ENCODE results near the gene MBD5.
"Not testable (repeated sequence)": the region's sequence is repeated elsewhere in the genome, so short reads cannot be mapped to it uniquely, and the experiment has no call there.

MBD5 gene

GRCh38 chr2:148531669-148532428 lies 511.0 kb downstream of the MBD5 start:
- Histone ChIP-seq H3K9me3 (ENCODE audit: low read length) (no peaks in the 10 kb centered on the region), H3K4me1 (ENCODE audit: insufficient read depth, low read length) (peaks cover 12% of the 10 kb centered on the region), H2AFZ (ENCODE audit: low read depth, low read length) (no peak overlapping the region), H3K36me3 (ENCODE audit: insufficient read depth, low read length) (no peaks in the 10 kb centered on the region), H3K4me3 (ENCODE audit: low read length) (no peak overlapping the region), H3K27me3 (ENCODE audit: insufficient read depth, low read length) (peaks cover 2% of the 10 kb centered on the region)

GRCh38 chr2:148533004-148533403 lies 512.1 kb downstream of the MBD5 start:
- no peaks in the 10 kb centered on the region for H3K9me3 ChIP-seq (ENCODE audit: low read length)
- H2AFZ ChIP-seq (ENCODE audit: low read depth, low read length) = no peak overlapping the region
- H3K36me3 ChIP-seq (ENCODE audit: insufficient read depth, low read length) = no peaks in the 10 kb centered on the region
- H3K4me1 ChIP-seq (ENCODE audit: insufficient read depth, low read length) = peaks cover 12% of the 10 kb centered on the region
- peaks cover 2% of the 10 kb centered on the region for H3K27me3 ChIP-seq (ENCODE audit: insufficient read depth, low read length)
- H3K4me3 ChIP-seq (ENCODE audit: low read length) = no peak overlapping the region

- H3K27me3 ChIP-seq (ENCODE audit: insufficient read depth, low read length) = peaks cover 2% of the 10 kb centered on the region
- no peaks in the 10 kb centered on the region for H3K9me3 ChIP-seq (ENCODE audit: low read length)
- H3K36me3 ChIP-seq (ENCODE audit: insufficient read depth, low read length) = no peaks in the 10 kb centered on the region
- no peak overlapping the region for H3K4me3 ChIP-seq (ENCODE audit: low read length)
- H2AFZ ChIP-seq (ENCODE audit: low read depth, low read length) = no peak overlapping the region
- peaks cover 12% of the 10 kb centered on the region for H3K4me1 ChIP-seq (ENCODE audit: insufficient read depth, low read length)
Measured at GRCh38 chr2:148533685-148534084, 512.8 kb downstream of the MBD5 start.

GRCh38 chr2:148534416-148535204 lies 513.7 kb downstream of the MBD5 start:
- Histone ChIP-seq H3K27me3 (ENCODE audit: insufficient read depth, low read length) (peaks cover 2% of the 10 kb centered on the region), H3K4me1 (ENCODE audit: insufficient read depth, low read length) (peaks cover 4% of the 10 kb centered on the region), H3K36me3 (ENCODE audit: insufficient read depth, low read length) (no peaks in the 10 kb centered on the region), H3K9me3 (ENCODE audit: low read length) (no peaks in the 10 kb centered on the region), H2AFZ (ENCODE audit: low read depth, low read length) (no peak overlapping the region), H3K4me3 (ENCODE audit: low read length) (no peak overlapping the region)

GRCh38 chr2:148538375-148538774 lies 517.5 kb downstream of the MBD5 start:
- no peak overlapping the region for H3K4me3 ChIP-seq (ENCODE audit: low read length)
- no peaks in the 10 kb centered on the region for H3K9me3 ChIP-seq (ENCODE audit: low read length)
- H3K36me3 ChIP-seq (ENCODE audit: insufficient read depth, low read length) = no peaks in the 10 kb centered on the region
- peaks cover 2% of the 10 kb centered on the region for H3K27me3 ChIP-seq (ENCODE audit: insufficient read depth, low read length)
- H3K4me1 ChIP-seq (ENCODE audit: insufficient read depth, low read length) = no peaks in the 10 kb centered on the region
- H2AFZ ChIP-seq (ENCODE audit: low read depth, low read length) = no peak overlapping the region

GRCh38 chr2:148540022-148540421 lies 519.1 kb downstream of the MBD5 start:
- no peaks in the 10 kb centered on the region for H3K4me1 ChIP-seq (ENCODE audit: insufficient read depth, low read length)
- H3K9me3 ChIP-seq (ENCODE audit: low read length) = no peaks in the 10 kb centered on the region
- peaks cover 2% of the 10 kb centered on the region for H3K27me3 ChIP-seq (ENCODE audit: insufficient read depth, low read length)
- no peaks in the 10 kb centered on the region for H3K36me3 ChIP-seq (ENCODE audit: insufficient read depth, low read length)
- no peak overlapping the region for H2AFZ ChIP-seq (ENCODE audit: low read depth, low read length)
- H3K4me3 ChIP-seq (ENCODE audit: low read length) = no peak overlapping the region

- Histone ChIP-seq H3K9me3 (ENCODE audit: low read length) (peaks cover 7% of the 10 kb centered on the region), H3K36me3 (ENCODE audit: insufficient read depth, low read length) (no peaks in the 10 kb centered on the region), H3K4me3 (ENCODE audit: low read length) (no peak overlapping the region), H2AFZ (ENCODE audit: low read depth, low read length) (no peak overlapping the region), H3K27me3 (ENCODE audit: insufficient read depth, low read length) (peaks cover 2% of the 10 kb centered on the region), H3K4me1 (ENCODE audit: insufficient read depth, low read length) (no peaks in the 10 kb centered on the region)
Measured at GRCh38 chr2:148541792-148542191, 520.9 kb downstream of the MBD5 start.

- peaks cover 9% of the 10 kb centered on the region for H3K9me3 ChIP-seq (ENCODE audit: low read length)
- H2AFZ ChIP-seq (ENCODE audit: low read depth, low read length) = no peak overlapping the region
- no peaks in the 10 kb centered on the region for H3K4me1 ChIP-seq (ENCODE audit: insufficient read depth, low read length)
- H3K27me3 ChIP-seq (ENCODE audit: insufficient read depth, low read length) = peaks cover 2% of the 10 kb centered on the region
- no peaks in the 10 kb centered on the region for H3K36me3 ChIP-seq (ENCODE audit: insufficient read depth, low read length)
- H3K4me3 ChIP-seq (ENCODE audit: low read length) = no peak overlapping the region
Measured at GRCh38 chr2:148542614-148543013, 521.7 kb downstream of the MBD5 start.

GRCh38 chr2:148543088-148543540 lies 522.2 kb downstream of the MBD5 start:
- not testable (repeated sequence) for H3K36me3 ChIP-seq (ENCODE audit: insufficient read depth, low read length); H3K4me3 ChIP-seq (ENCODE audit: low read length); H3K27me3 ChIP-seq (ENCODE audit: insufficient read depth, low read length); H2AFZ ChIP-seq (ENCODE audit: low read depth, low read length); H3K4me1 ChIP-seq (ENCODE audit: insufficient read depth, low read length); H3K9me3 ChIP-seq (ENCODE audit: low read length)

- no peak overlapping the region for H2AFZ ChIP-seq (ENCODE audit: low read depth, low read length)
Measured at GRCh38 chr2:148545390-148546256, 524.7 kb downstream of the MBD5 start.

GRCh38 chr2:148546270-148546669 lies 525.4 kb downstream of the MBD5 start:
- Histone ChIP-seq H3K4me3 (ENCODE audit: low read length) (no peak overlapping the region), H3K36me3 (ENCODE audit: insufficient read depth, low read length) (no peaks in the 10 kb centered on the region), H3K9me3 (ENCODE audit: low read length) (peaks cover 9% of the 10 kb centered on the region), H3K4me1 (ENCODE audit: insufficient read depth, low read length) (no peaks in the 10 kb centered on the region), H2AFZ (ENCODE audit: low read depth, low read length) (no peak overlapping the region), H3K27me3 (ENCODE audit: insufficient read depth, low read length) (peaks cover 2% of the 10 kb centered on the region)

More at GRCh38 chr2:148545390-148546256, 524.7 kb downstream of the MBD5 start:
- no peaks in the 10 kb centered on the region for H3K4me1 ChIP-seq (ENCODE audit: insufficient read depth, low read length)
- peaks cover 2% of the 10 kb centered on the region for H3K27me3 ChIP-seq (ENCODE audit: insufficient read depth, low read length)
- peaks cover 9% of the 10 kb centered on the region for H3K9me3 ChIP-seq (ENCODE audit: low read length)
- H3K4me3 ChIP-seq (ENCODE audit: low read length) = no peak overlapping the region
- H3K36me3 ChIP-seq (ENCODE audit: insufficient read depth, low read length) = no peaks in the 10 kb centered on the region

- peaks cover 2% of the 10 kb centered on the region for H3K27me3 ChIP-seq (ENCODE audit: insufficient read depth, low read length)
- no peak overlapping the region for H2AFZ ChIP-seq (ENCODE audit: low read depth, low read length)
- peaks cover 9% of the 10 kb centered on the region for H3K9me3 ChIP-seq (ENCODE audit: low read length)
- no peaks in the 10 kb centered on the region for H3K36me3 ChIP-seq (ENCODE audit: insufficient read depth, low read length)
- no peak overlapping the region for H3K4me3 ChIP-seq (ENCODE audit: low read length)
- peaks cover 2% of the 10 kb centered on the region for H3K4me1 ChIP-seq (ENCODE audit: insufficient read depth, low read length)
Measured at GRCh38 chr2:148548716-148549400, 528.0 kb downstream of the MBD5 start.

Data from neuron (in vitro differentiated cells).